H9 (cell line): Measurements from ENCODE around the gene FRMD4B. TPM values are rescaled to one million over a fixed set of nuclear protein-coding genes. Genes with fewer than 3 reads are reported as not detected.

Experiments used
- DNase-seq: peaks from one replicate; pipeline ENCODE4 v3.0.0-alpha.2; 2017
- H2AFZ ChIP-seq: one replicate; pipeline ENCODE4 v1.6.1; 2013; ENCODE audit warnings: mild to moderate bottlenecking, low read length, control low read depth, moderate library complexity
- H2AK5ac ChIP-seq: 2 replicates; pipeline ENCODE4 v1.6.1; 2013; ENCODE audit warnings: low read length, control low read depth, mixed read lengths; ENCODE audit not compliant: insufficient read length
- H2BK120ac ChIP-seq: one replicate; pipeline ENCODE4 v1.6.1; 2013; ENCODE audit warnings: low read depth, mild to moderate bottlenecking, low read length, control low read depth, inconsistent platforms; ENCODE audit not compliant: poor library complexity, severe bottlenecking
- H2BK12ac ChIP-seq: 2 replicates; pipeline ENCODE4 v1.6.1; 2013; ENCODE audit warnings: low read length, control low read depth, mixed read lengths, low read depth; ENCODE audit not compliant: insufficient read length
- H2BK15ac ChIP-seq: 2 replicates; pipeline ENCODE4 v1.6.1; 2013; ENCODE audit warnings: low read depth, low read length, control low read depth
- H2BK20ac ChIP-seq: one replicate; pipeline ENCODE4 v1.6.1; 2013; ENCODE audit warnings: low read depth, mild to moderate bottlenecking, low read length, control low read depth, inconsistent platforms; ENCODE audit not compliant: poor library complexity, severe bottlenecking
- H2BK5ac ChIP-seq: 2 replicates; pipeline ENCODE4 v1.6.1; 2013; ENCODE audit warnings: low read length, control low read depth, mixed read lengths; ENCODE audit not compliant: insufficient read length
- H3K14ac ChIP-seq: 2 replicates; pipeline ENCODE4 v1.6.1; 2013; ENCODE audit warnings: low read length, control low read depth; ENCODE audit not compliant: insufficient read depth
- H3K18ac ChIP-seq: 2 replicates; pipeline ENCODE4 v1.6.1; 2013; ENCODE audit warnings: low read depth, mild to moderate bottlenecking, mixed read lengths, low read length, control low read depth; ENCODE audit not compliant: insufficient read length
- H3K23ac ChIP-seq: 2 replicates; pipeline ENCODE4 v1.6.1; 2013; ENCODE audit warnings: low read length, control low read depth, mixed read lengths, low read depth; ENCODE audit not compliant: insufficient read length
- H3K23me2 ChIP-seq: 2 replicates; pipeline ENCODE4 v1.6.1; 2013; ENCODE audit warnings: low read depth, mild to moderate bottlenecking, mixed read lengths, low read length, control low read depth; ENCODE audit not compliant: insufficient read length, poor library complexity, severe bottlenecking
- H3K27ac ChIP-seq: 2 replicates; pipeline ENCODE4 v1.5.1; 2013; ENCODE audit warnings: low read length, control low read depth, mixed read lengths, low read depth; ENCODE audit not compliant: insufficient read length
- H3K27me3 ChIP-seq: 2 replicates; pipeline ENCODE4 v1.6.1; 2013; ENCODE audit warnings: low read length, control low read depth, inconsistent platforms; ENCODE audit not compliant: insufficient read depth
- H3K4ac ChIP-seq: 2 replicates; pipeline ENCODE4 v1.6.1; 2013; ENCODE audit warnings: low read depth, mild to moderate bottlenecking, control low read depth, inconsistent platforms, low read length, moderate library complexity
- H3K4me1 ChIP-seq: 2 replicates; pipeline ENCODE4 v1.6.1; 2013; ENCODE audit warnings: low read length, control low read depth, inconsistent platforms; ENCODE audit not compliant: insufficient read depth
- H3K4me2 ChIP-seq: 2 replicates; pipeline ENCODE4 v1.6.1; 2013; ENCODE audit warnings: low read length, control low read depth, mixed read lengths; ENCODE audit not compliant: insufficient read length, insufficient read depth
- H3K56ac ChIP-seq: 2 replicates; pipeline ENCODE4 v1.6.1; 2013; ENCODE audit warnings: low read depth, mild to moderate bottlenecking, mixed read lengths, low read length, control low read depth; ENCODE audit not compliant: insufficient read length
- H3K79me1 ChIP-seq: 2 replicates; pipeline ENCODE4 v1.6.1; 2013; ENCODE audit warnings: low read depth, mild to moderate bottlenecking, moderate library complexity, low read length, control low read depth, inconsistent platforms; ENCODE audit not compliant: insufficient read depth, poor library complexity, severe bottlenecking
- H3K79me2 ChIP-seq: 2 replicates; pipeline ENCODE4 v1.6.1; 2013; ENCODE audit warnings: low read length, control low read depth, inconsistent platforms; ENCODE audit not compliant: insufficient read depth
- H3K9ac ChIP-seq: 2 replicates; pipeline ENCODE4 v1.6.1; 2013; ENCODE audit warnings: low read length, control low read depth, mixed read lengths; ENCODE audit not compliant: insufficient read length; ENCODE audit errors: extremely low read depth
- H3K9me3 ChIP-seq: one replicate; pipeline ENCODE4 v1.6.1; 2013; ENCODE audit warnings: low read depth, low read length, inconsistent platforms; ENCODE audit not compliant: control insufficient read depth
- H3T11ph ChIP-seq: one replicate; pipeline ENCODE4 v1.6.1; 2013; ENCODE audit warnings: mild to moderate bottlenecking, low read length, control low read depth, inconsistent platforms
- H4K20me1 ChIP-seq: one replicate; pipeline ENCODE4 v1.6.1; 2013; ENCODE audit not compliant: control insufficient read depth, insufficient read length, insufficient read depth
- H4K5ac ChIP-seq: 2 replicates; pipeline ENCODE4 v1.6.1; 2013; ENCODE audit warnings: low read depth, mild to moderate bottlenecking, mixed read lengths, low read length, control low read depth; ENCODE audit not compliant: insufficient read length
- H4K8ac ChIP-seq: replicated peaks from 2 replicates; pipeline ENCODE4 v1.6.1; 2013; ENCODE audit warnings: low read length, control low read depth, mixed read lengths, low read depth; ENCODE audit not compliant: insufficient read length
- H4K91ac ChIP-seq: 2 replicates; pipeline ENCODE4 v1.6.1; 2013; ENCODE audit warnings: low read depth, mild to moderate bottlenecking, moderate library complexity, mixed read lengths, low read length, control low read depth; ENCODE audit not compliant: insufficient read length
- H3K27ac Mint-ChIP-seq, 3 experiments: 2 replicates in 2 of 3; 3 replicates in 1 of 3; pipeline ENCODE4 v1.8.0; 2020 to 2021; ENCODE audit warnings: mixed read lengths in 3 of 3, mild to moderate bottlenecking in 1 of 3, moderate library complexity in 1 of 3
- H3K27me3 Mint-ChIP-seq: 2 replicates; pipeline ENCODE4 v1.8.0; 2021; ENCODE audit warnings: low read depth, mild to moderate bottlenecking, moderate library complexity, mixed read lengths
- H3K36me3 Mint-ChIP-seq, 3 experiments: 2 replicates in 2 of 3; 3 replicates in 1 of 3; pipeline ENCODE4 v1.8.0; 2020 to 2021; ENCODE audit warnings: low read depth in 3 of 3, mixed read lengths in 3 of 3; ENCODE audit not compliant: insufficient read depth in 1 of 3
- H3K4me1 Mint-ChIP-seq, 2 experiments: 2 replicates each; pipeline ENCODE4 v1.8.0; 2020; ENCODE audit warnings: mixed read lengths in 2 of 2
- H3K4me3 Mint-ChIP-seq, 2 experiments: 2 replicates in 1 of 2; 3 replicates in 1 of 2; pipeline ENCODE4 v1.8.0; 2020 to 2021; ENCODE audit warnings: mild to moderate bottlenecking in 2 of 2, mixed read lengths in 2 of 2, moderate library complexity in 1 of 2
- H3K9me3 Mint-ChIP-seq, 2 experiments: 2 replicates in 1 of 2; 3 replicates in 1 of 2; pipeline ENCODE4 v1.8.0; 2020; ENCODE audit warnings: mild to moderate bottlenecking in 2 of 2, mixed read lengths in 2 of 2, moderate library complexity in 1 of 2
- CTCF ChIP-seq: fragments of 200-600 bp; sonication (generic); conservative IDR thresholded peaks from 3 replicates; pipeline ENCODE4 v1.8.0; 2021; ENCODE audit warnings: antibody characterized with exemption, mild to moderate bottlenecking
- WGBS: extraction: QIAGEN DNeasy Blood & Tissue Kit; methylation state at CpG from one replicate; pipeline ENCODE4 v1.1.7; 2013; ENCODE audit warnings: missing lambda C conversion rate, low lambda C conversion rate, mixed read lengths; ENCODE audit not compliant: insufficient read length; ENCODE audit errors: extremely low coverage; 5-methylcytosine and 5-hydroxymethylcytosine counted together
- total RNA-seq: library from RNA; stranded (reverse); gene quantifications from 2 replicates; pipeline ENCODE4 v1.2.1, GENCODE V29; 2021

The FRMD4B gene
- total RNA-seq, 1 experiment from 2014 or later = 3.4 TPM

DNA sequence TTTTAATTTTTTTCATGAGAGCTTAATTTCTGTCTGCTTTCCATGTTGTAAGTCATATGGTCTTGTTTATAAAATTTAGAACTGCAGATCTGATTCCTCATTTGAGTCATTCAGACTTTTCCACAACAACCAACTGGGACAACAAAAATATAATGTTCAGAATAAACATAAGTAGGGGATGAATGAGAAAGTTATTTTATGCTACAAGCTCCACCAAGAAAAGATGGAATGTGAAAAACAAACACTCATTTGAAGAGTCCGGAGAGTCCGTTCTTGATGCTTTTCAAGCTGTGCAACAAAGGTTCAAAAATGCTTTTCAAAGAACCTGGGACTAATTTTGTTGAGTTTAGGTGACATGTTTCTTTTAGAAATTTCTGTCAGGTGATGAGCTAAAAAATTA is 9.2 kb downstream of the FRMD4B start:
- Histone ChIP-seq H4K20me1 (no peaks in the 10 kb centered on the region), H3K27me3 (no peaks in the 10 kb centered on the region), H2AK5ac (no peak overlapping the region), H4K8ac (no peak overlapping the region), H3K14ac (no peak overlapping the region), H3K23me2 (no peaks in the 10 kb centered on the region), H3K79me1 (no peaks in the 10 kb centered on the region), H3K4me1 (no peaks in the 10 kb centered on the region), H2BK12ac (no peak overlapping the region), H3T11ph (no peak overlapping the region), H4K5ac (no peak overlapping the region), H3K4ac (no peak overlapping the region), H3K27ac (no peak overlapping the region), H3K23ac (no peak overlapping the region), H4K91ac (no peak overlapping the region), H3K79me2 (no peaks in the 10 kb centered on the region), H3K18ac (no peak overlapping the region), H3K9me3 (no peaks in the 10 kb centered on the region), H2BK5ac (no peak overlapping the region), H3K4me2 (no peak overlapping the region), H2BK120ac (no peak overlapping the region), H2BK20ac (no peak overlapping the region), H3K56ac (no peak overlapping the region), H2BK15ac (no peak overlapping the region), H3K9ac (no peak overlapping the region), H2AFZ (no peak overlapping the region)
- H3K27ac Mint-ChIP-seq = no peak overlapping the region
- WGBS = no CpG with 5 or more reads among the region's 2 CpGs
- no peak for TF ChIP-seq CTCF
- H3K27me3 Mint-ChIP-seq = no peaks in the 10 kb centered on the region; the same call in 1 of the 2 replicates
- H3K4me3 Mint-ChIP-seq = no peak overlapping the region
- H3K36me3 Mint-ChIP-seq = no peaks in the 10 kb centered on the region
- H3K4me1 Mint-ChIP-seq = no peaks in the 10 kb centered on the region
- no peak for DNase-seq
- H3K9me3 Mint-ChIP-seq = no peaks in the 10 kb centered on the region
